Epithelial cell of esophagus (primary cell): ENCODE results near the gene RNF175.

Experiments used
- DNase-seq: peaks from one replicate; pipeline ENCODE4 v3.0.0; 2010; ENCODE audit warnings: low read depth
- H3K4me3 ChIP-seq: 2 replicates; pipeline ENCODE4 v1.5.1; 2011; ENCODE audit warnings: mild to moderate bottlenecking, low read length, control low read depth
- CTCF ChIP-seq: IDR thresholded peaks from 2 replicates; pipeline ENCODE4 v1.5.1; 2011; ENCODE audit warnings: low read depth, mild to moderate bottlenecking, low read length, control low read depth, inconsistent platforms; ENCODE audit not compliant: insufficient read depth; ENCODE audit errors: missing control alignments

Gene RNF175

GRCh38 chr4:153759407-153760316, at the start of gene RNF175:
Gene RNF175, minus strand, starts transcription at chr4:153760024. Its CDS starts 162 bp downstream, at chr4:153759862.
- no peak for DNase-seq
- no peak for TF ChIP-seq CTCF

GRCh38 chr4:153809307-153809706, 49.5 kb upstream of the RNF175 start:
- no peak overlapping the region for H3K4me3 ChIP-seq
- DNase-seq = no peak
- TF ChIP-seq CTCF = no peak

More at GRCh38 chr4:153759407-153760316, at the start of gene RNF175:
- peak within 1 kb of the TSS; percentile 25 for H3K4me3 ChIP-seq

DNA sequence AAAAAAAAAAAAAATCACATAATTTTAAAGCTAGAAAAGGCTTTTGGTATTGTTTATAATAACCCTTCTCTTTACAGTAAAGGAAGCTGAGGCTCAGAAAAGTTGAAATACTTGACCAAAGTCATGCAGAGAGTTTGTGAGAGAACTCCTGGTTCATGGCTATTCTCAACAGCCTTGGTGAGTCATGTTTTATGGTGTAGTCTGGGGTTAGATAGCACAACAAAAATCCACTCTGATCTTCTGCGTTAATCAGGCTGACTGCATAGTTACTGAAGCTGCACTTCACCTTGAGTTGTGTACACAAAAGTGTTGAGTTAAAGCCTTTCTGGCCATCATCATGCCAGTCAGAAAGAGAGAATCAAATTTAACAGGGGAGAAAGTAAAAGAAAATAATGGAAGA, 48.4 kb upstream of the RNF175 start:
- H3K4me3 ChIP-seq = no peak overlapping the region
- TF ChIP-seq CTCF = no peak
- no peak for DNase-seq

DNA sequence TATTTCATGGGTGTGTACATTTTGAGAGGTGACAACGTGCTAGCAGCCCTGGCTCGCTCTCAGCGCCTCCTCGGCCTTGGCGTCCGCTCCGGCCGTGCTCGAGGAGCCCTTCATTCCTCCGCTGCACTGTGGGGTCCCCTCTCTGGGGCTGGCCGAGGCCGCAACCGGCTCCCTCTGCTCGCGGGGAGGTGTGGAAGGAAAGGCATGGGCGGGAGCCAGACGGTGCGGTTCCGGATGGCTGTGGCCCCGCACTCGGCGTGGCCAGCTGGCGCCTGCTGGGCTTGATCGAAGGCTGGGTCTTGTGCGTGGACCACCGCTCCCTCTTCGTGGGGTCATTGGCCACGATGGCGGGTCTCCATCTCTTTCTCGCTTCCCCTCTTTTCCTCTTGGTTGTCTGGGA, 46.2 kb upstream of the RNF175 start:
- no peak overlapping the region for H3K4me3 ChIP-seq
- DNase-seq = no peak
- no peak for TF ChIP-seq CTCF

- TF ChIP-seq CTCF = no peak
- DNase-seq = no peak
- no peak overlapping the region for H3K4me3 ChIP-seq
Measured at GRCh38 chr4:153804722-153805121, 44.9 kb upstream of the RNF175 start.

- H3K4me3 ChIP-seq = no peak overlapping the region
- DNase-seq = no peak
- TF ChIP-seq CTCF = no peak
Measured at GRCh38 chr4:153799694-153800074, 39.9 kb upstream of the RNF175 start.
